OCI-LY1 (cell line): ENCODE results near the gene HTT.
A peak's percentile ranks its signal among the peaks of the same experiment; 100 is the strongest.

ENCODE experiments used
- H2AFZ ChIP-seq: fragments of 200-600 bp; sonication (generic), shearing (Covaris generic); 2 replicates; pipeline ENCODE4 v1.6.0; 2014; ENCODE audit warnings: antibody characterized with exemption, mild to moderate bottlenecking, low read length
- H3F3A ChIP-seq: fragments of 200-600 bp; sonication (generic), shearing (Covaris generic); 2 replicates; pipeline ENCODE4 v1.6.0; 2014; ENCODE audit warnings: mild to moderate bottlenecking, antibody characterized with exemption, low read length, moderate library complexity; ENCODE audit not compliant: insufficient read depth
- H3K27ac ChIP-seq: fragments of 200-600 bp; sonication (generic); 2 replicates; pipeline ENCODE4 v1.5.1; 2014; ENCODE audit warnings: low read length, mixed run types, mild to moderate bottlenecking, low read depth; ENCODE audit not compliant: poor library complexity, severe bottlenecking
- H3K27me3 ChIP-seq: fragments of 200-600 bp; sonication (generic); 2 replicates; pipeline ENCODE4 v1.6.0; 2014; ENCODE audit warnings: antibody characterized with exemption, mild to moderate bottlenecking, low read length, moderate library complexity; ENCODE audit not compliant: insufficient read depth
- H3K36me3 ChIP-seq: fragments of 200-600 bp; sonication (generic); 2 replicates; pipeline ENCODE4 v1.6.1; 2014; ENCODE audit warnings: mild to moderate bottlenecking, antibody characterized with exemption, low read length, moderate library complexity, mixed read lengths; ENCODE audit not compliant: insufficient read depth
- H3K4me1 ChIP-seq: fragments of 200-600 bp; sonication (generic); 2 replicates; pipeline ENCODE4 v1.5.1; 2014; ENCODE audit warnings: mild to moderate bottlenecking, low read length, moderate library complexity; ENCODE audit not compliant: insufficient read depth, severe bottlenecking
- H3K4me2 ChIP-seq: fragments of 200-600 bp; sonication (generic), shearing (Covaris generic); 2 replicates; pipeline ENCODE4 v1.6.1; 2014; ENCODE audit warnings: low read length
- H3K4me3 ChIP-seq: fragments of 200-600 bp; sonication (generic); 2 replicates; pipeline ENCODE4 v1.5.1; 2014; ENCODE audit warnings: low read length, low read depth, mild to moderate bottlenecking, mixed read lengths; ENCODE audit not compliant: poor library complexity, severe bottlenecking
- H3K79me2 ChIP-seq: fragments of 200-600 bp; shearing (Covaris generic); 2 replicates; pipeline ENCODE4 v1.6.1; 2016; ENCODE audit warnings: mixed run types, low read length, mixed read lengths; ENCODE audit not compliant: insufficient read depth
- H3K9ac ChIP-seq: fragments of 200-600 bp; sonication (generic), shearing (Covaris generic); 2 replicates; pipeline ENCODE4 v1.6.1; 2014; ENCODE audit warnings: mild to moderate bottlenecking, low read length, mixed read lengths
- H3K9me2 ChIP-seq: fragments of 200-600 bp; sonication (generic), shearing (Covaris generic); 2 replicates; pipeline ENCODE4 v1.6.1; 2014; ENCODE audit warnings: low read depth, mild to moderate bottlenecking, low read length, mixed read lengths
- H3K9me3 ChIP-seq: fragments of 200-600 bp; shearing (Covaris generic); 2 replicates; pipeline ENCODE4 v1.6.1; 2014; ENCODE audit warnings: low read length, mixed read lengths
- H4K20me1 ChIP-seq: fragments of 200-600 bp; sonication (generic), shearing (Covaris generic); 2 replicates; pipeline ENCODE4 v1.6.0; 2016; ENCODE audit warnings: mild to moderate bottlenecking, low read length; ENCODE audit not compliant: insufficient read depth
- EZH2 ChIP-seq: fragments of 200-600 bp; sonication (generic), shearing (Covaris generic); IDR thresholded peaks from 2 replicates; pipeline ENCODE4 v1.8.0; 2017; ENCODE audit warnings: borderline replicate concordance, mixed run types, mild to moderate bottlenecking, antibody characterized with exemption, low read length, moderate library complexity, mixed read lengths
- TF ChIP-seq, protein P1 (sequence below): fragments of 200-600 bp; sonication (generic), shearing (Covaris generic); IDR thresholded peaks from 2 replicates; pipeline ENCODE4 v1.5.1; 2017; ENCODE audit warnings: mild to moderate bottlenecking, antibody characterized with exemption, low read length, moderate library complexity, mixed read lengths

Gene HTT

DNA sequence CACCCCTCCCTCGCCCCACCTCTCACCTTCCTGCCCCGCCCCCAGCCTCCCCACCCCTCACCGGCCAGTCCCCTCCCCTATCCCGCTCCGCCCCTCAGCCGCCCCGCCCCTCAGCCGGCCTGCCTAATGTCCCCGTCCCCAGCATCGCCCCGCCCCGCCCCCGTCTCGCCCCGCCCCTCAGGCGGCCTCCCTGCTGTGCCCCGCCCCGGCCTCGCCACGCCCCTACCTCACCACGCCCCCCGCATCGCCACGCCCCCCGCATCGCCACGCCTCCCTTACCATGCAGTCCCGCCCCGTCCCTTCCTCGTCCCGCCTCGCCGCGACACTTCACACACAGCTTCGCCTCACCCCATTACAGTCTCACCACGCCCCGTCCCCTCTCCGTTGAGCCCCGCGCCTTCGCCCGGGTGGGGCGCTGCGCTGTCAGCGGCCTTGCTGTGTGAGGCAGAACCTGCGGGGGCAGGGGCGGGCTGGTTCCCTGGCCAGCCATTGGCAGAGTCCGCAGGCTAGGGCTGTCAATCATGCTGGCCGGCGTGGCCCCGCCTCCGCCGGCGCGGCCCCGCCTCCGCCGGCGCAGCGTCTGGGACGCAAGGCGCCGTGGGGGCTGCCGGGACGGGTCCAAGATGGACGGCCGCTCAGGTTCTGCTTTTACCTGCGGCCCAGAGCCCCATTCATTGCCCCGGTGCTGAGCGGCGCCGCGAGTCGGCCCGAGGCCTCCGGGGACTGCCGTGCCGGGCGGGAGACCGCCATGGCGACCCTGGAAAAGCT lies at the start of gene HTT, which contains the start of gene HTT-AS:
Gene HTT, plus strand, starts transcription at position 604 of the 768 bp plus-strand sequence. Its CDS starts 145 bp downstream, at position 749.
Gene HTT-AS, minus strand, starts transcription at position 461 of the 768 bp plus-strand sequence.
- Histone ChIP-seq H3K4me1 (peaks cover 26% of the 10 kb centered on the region), H3F3A (no peaks in the 10 kb centered on the region), H3K4me3 (peak within 1 kb of the TSS; percentile 90), H4K20me1 (no peaks in the 10 kb centered on the region), H3K79me2 (peaks cover 26% of the 10 kb centered on the region), H3K27ac (peak within 1 kb of the TSS; percentile 60), H3K9me3 (no peaks in the 10 kb centered on the region), H3K9me2 (no peaks in the 10 kb centered on the region), H3K27me3 (no peaks in the 10 kb centered on the region), H3K36me3 (no peaks in the 10 kb centered on the region), H2AFZ (no peak within 1 kb of the TSS), H3K4me2 (peak within 1 kb of the TSS; percentile 96), H3K9ac (peak within 1 kb of the TSS; percentile 84)
- no peak for TF ChIP-seq EZH2
- TF ChIP-seq, protein P1, sequence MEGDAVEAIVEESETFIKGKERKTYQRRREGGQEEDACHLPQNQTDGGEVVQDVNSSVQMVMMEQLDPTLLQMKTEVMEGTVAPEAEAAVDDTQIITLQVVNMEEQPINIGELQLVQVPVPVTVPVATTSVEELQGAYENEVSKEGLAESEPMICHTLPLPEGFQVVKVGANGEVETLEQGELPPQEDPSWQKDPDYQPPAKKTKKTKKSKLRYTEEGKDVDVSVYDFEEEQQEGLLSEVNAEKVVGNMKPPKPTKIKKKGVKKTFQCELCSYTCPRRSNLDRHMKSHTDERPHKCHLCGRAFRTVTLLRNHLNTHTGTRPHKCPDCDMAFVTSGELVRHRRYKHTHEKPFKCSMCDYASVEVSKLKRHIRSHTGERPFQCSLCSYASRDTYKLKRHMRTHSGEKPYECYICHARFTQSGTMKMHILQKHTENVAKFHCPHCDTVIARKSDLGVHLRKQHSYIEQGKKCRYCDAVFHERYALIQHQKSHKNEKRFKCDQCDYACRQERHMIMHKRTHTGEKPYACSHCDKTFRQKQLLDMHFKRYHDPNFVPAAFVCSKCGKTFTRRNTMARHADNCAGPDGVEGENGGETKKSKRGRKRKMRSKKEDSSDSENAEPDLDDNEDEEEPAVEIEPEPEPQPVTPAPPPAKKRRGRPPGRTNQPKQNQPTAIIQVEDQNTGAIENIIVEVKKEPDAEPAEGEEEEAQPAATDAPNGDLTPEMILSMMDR: no peak

DNA sequence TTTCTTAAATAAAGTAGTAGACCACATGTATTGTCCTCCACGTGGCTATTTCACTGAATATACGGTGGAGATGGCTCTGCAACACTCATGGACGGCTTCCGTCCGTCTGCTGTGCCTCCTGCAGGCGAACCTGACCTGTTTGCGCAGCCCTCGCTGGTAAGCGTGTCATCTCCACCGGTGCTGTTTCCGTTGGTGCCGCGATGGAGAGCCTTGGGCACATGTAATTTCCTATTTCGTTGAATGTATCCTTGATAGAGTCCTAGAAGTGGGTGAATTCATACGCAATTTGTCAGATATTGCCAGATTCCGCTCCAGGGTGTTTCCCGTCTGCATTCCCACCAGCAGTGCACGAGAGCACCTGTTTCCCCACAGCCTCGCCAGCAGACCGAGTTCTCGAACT lies 48.6 kb upstream of the HTT start:
- no peak for TF ChIP-seq EZH2
- TF ChIP-seq, protein P1: no peak
- H3K9ac ChIP-seq: no peak overlapping the region

DNA sequence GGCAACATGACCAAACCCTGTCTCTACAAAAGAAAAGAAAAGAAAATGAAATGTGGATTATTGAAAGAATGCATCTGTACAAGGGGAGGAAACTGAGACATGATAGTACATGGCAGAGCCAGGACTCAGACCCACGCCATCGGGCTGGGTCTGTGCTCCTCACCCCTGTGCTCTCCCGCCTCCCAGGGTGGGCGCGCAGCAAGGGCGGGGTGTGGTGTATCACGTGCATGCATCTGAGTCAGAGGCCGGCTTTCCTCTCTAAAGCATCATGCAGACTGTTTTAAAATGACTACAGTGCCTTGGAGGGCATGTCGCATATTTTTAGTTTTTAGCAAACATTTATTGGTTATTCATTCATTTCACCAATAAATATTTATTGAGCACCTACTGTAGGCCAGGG lies 47.9 kb upstream of the HTT start:
- H3K27me3 ChIP-seq: no peaks in the 10 kb centered on the region
- H3K9me2 ChIP-seq: no peaks in the 10 kb centered on the region
- no peak overlapping the region for H2AFZ ChIP-seq
- no peaks in the 10 kb centered on the region for H3K4me1 ChIP-seq
- H3K9ac ChIP-seq: no peak overlapping the region
- no peak overlapping the region for H3K27ac ChIP-seq
- H3F3A ChIP-seq: no peaks in the 10 kb centered on the region
- H3K79me2 ChIP-seq: no peaks in the 10 kb centered on the region
- H4K20me1 ChIP-seq: no peaks in the 10 kb centered on the region
- TF ChIP-seq, protein P1: no peak
- TF ChIP-seq EZH2: no peak
- no peak overlapping the region for H3K4me3 ChIP-seq
- no peaks in the 10 kb centered on the region for H3K9me3 ChIP-seq
- no peaks in the 10 kb centered on the region for H3K36me3 ChIP-seq
- H3K4me2 ChIP-seq: no peak overlapping the region

More for the DNA sequence above, 48.6 kb upstream of the HTT start:
- Histone ChIP-seq H3K9me3 (no peaks in the 10 kb centered on the region), H3K4me2 (no peak overlapping the region), H3K4me1 (no peaks in the 10 kb centered on the region), H3K79me2 (no peaks in the 10 kb centered on the region), H3K36me3 (no peaks in the 10 kb centered on the region), H3K27ac (no peak overlapping the region), H3K27me3 (no peaks in the 10 kb centered on the region), H4K20me1 (no peaks in the 10 kb centered on the region), H2AFZ (no peak overlapping the region), H3K4me3 (no peak overlapping the region), H3K9me2 (no peaks in the 10 kb centered on the region), H3F3A (no peaks in the 10 kb centered on the region)
